AG08396 (cell line): ENCODE data around the gene CTNNA3.
"Not testable (repeated sequence)": the region's sequence is repeated elsewhere in the genome, so short reads cannot be mapped to it uniquely, and the experiment has no call there.

Experiments
- DNase-seq: peaks from one replicate; pipeline ENCODE4 v3.0.0; 2012; ENCODE audit warnings: low spot score, mixed read lengths

The CTNNA3 gene

GRCh38 chr10:67602268-67602950 lies 93.6 kb downstream of the CTNNA3 start:
- DNase-seq, result no peak

GRCh38 chr10:67599597-67599996 lies 96.4 kb downstream of the CTNNA3 start:
- DNase-seq, result no peak

DNA sequence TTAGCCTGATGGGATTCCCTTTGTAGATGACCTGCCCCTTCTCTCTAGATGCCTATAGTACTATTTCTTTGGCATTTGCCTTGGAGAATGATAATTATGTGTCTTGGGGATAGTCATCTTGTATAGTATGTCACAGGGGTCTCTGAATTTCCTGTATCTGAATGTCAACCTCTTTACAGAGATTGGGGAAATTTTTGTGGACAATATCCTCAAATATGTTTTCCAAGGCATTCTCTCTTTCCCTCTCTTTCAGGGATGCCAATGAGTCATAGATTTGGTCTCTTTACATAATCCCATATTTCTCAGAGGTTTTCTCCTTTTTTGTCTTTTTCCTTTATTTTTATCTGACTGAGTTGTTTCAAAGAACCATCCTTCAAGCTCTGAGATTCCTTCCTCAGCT lies 99.4 kb downstream of the CTNNA3 start:
- DNase-seq, result no peak

GRCh38 chr10:67587771-67588170 lies 108.2 kb downstream of the CTNNA3 start:
- no peak for DNase-seq

GRCh38 chr10:67575532-67575931 lies 120.5 kb downstream of the CTNNA3 start:
- no peak for DNase-seq

DNA sequence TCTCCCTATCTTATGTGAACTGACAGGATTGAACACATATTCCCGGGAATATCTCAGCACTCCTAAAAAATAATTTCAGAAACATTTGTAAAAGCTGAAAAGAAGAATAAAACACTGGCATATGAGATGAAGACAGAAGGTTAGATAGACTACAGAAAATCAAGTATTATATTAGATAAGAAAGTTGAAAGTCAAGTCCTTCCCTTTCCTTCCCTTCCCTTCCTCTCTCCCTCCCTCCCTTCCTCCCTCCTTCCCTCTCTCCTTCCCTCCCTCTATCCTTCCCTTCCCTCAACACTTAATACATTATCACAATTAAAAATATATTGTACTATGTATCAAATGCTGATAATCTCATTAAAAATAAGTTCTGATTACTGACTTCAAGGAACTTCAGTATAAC lies 122.5 kb downstream of the CTNNA3 start:
- no peak for DNase-seq

GRCh38 chr10:67571503-67571902 lies 124.5 kb downstream of the CTNNA3 start:
- no peak for DNase-seq

DNA sequence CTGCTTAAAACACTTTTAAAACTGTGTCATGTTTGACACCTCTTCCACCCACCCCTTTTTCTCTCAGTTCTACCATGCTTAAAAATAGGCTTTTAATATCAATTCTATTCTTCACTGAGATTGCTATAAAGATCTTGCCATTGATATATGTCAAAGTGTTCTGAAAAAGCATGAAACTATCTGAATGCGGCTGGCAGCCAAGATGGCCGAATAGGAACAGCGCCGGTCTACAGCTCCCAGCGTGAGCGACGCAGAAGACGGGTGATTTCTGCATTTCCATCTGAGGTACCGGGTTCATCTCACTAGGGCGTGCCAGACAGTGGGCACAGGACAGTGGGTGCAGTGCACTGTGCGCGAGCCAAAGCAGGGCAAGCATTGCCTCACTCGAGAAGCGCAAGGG lies 137.7 kb downstream of the CTNNA3 start:
- not testable (repeated sequence) for DNase-seq

- DNase-seq, result no peak
These were observed 142.7 kb downstream of the CTNNA3 start for GRCh38 chr10:67553254-67553653.

DNA sequence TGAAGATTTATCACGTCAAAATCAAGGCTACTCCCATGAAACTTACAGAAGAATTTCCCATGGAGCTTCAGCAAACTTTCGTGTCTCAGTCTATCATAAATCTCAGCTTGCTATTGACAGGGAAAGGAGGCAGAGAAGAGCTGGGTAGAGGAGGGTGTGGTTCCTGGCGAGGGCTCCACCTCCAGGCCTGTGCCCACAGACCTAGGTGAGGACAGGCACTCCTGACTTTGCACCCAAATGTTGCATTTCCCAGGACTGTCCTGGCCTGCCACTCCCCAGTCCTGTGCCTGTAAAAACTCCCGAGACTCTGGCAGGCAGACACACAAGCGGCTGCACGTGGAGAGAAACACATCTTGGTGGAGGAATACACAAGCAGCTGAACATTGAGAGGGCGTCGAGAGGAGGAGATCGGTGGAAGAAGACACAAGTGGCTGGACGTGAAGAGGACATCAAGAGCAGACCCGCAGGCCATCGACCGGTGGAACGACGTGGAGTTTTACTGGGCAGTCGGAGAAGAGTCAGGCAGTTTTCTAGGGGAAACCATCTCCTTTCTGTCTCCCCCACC lies 145.1 kb downstream of the CTNNA3 start:
- DNase-seq, result no peak

GRCh38 chr10:67550046-67550445 lies 145.9 kb downstream of the CTNNA3 start:
- no peak for DNase-seq

DNA sequence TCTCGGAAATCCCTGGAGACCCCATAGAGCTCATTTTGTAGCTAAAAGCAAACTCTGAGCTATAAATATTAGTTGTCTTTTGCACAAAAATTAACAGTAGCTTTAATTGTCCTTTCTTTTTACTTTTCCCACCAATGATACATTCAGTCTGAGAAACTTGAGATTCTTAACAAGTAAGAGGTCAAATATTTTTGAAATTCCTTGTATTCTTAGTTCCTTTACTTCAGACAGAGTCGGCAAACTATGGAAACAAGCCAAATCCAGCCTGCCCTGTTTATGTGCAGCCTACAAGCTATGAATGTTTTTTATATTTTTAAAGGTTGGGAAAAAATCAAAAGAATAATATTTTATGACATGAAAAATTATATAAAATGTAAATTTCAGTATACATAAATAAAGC lies 146.6 kb downstream of the CTNNA3 start:
- no peak for DNase-seq

DNA sequence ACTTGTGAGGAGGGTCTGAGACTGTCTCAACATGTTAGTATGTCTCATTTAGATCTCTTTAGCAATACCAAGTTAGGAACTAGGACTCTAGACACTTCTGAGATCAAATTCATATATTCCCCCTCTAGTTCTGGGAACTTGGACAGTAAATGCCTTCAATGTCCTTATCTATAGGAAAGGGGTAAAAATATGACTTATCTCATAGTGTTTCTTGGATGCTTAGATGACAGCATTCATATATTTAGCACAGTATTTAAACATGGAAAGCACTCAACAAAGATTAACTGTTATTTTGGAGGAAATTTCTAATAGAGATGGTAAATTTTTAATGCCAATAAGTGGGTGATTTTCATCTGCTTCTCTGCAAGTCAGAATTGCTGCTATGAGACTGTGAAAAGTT lies 154.6 kb downstream of the CTNNA3 start:
- DNase-seq, result no peak

DNA sequence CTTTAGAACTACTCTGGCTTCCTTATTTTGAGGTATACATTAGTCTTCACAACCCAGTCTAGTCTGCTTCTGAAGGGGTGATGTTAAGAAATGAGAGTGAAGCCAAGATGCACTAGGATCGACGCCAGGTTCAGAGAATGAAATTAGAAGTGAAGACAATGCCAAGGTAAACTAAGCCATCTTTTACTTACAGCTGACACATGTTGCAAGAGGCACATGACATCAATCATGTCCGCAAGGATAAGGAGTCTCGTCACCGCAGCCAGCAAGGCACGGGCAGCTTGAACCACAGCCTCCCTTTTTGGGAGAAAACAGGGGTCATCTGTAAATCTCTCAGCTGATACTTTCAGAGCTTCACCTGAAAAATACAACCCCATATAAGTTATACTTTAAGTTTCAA lies 156.7 kb downstream of the CTNNA3 start:
- DNase-seq, result no peak

DNA sequence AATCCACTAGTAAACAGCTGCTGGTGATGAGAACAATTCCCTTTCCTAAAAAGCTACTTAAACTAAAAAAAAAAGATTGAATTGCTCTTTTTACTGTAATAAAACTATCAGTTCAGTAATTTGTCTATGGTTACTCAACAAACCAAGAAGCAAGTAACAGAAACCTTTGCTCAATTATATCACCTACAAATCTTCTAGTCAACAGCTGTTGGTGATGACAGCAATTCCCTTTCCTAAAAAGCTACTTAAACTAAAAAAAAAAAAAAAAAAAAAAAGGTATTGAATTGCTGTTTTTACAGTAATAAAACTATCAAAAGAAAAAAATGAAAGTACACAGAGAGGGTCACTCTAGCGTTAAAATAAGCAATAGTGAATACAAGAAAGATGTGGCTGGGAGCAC lies 158.1 kb downstream of the CTNNA3 start:
- DNase-seq, result no peak

- no peak for DNase-seq
These were observed 162.6 kb downstream of the CTNNA3 start for GRCh38 chr10:67533376-67533775.

DNA sequence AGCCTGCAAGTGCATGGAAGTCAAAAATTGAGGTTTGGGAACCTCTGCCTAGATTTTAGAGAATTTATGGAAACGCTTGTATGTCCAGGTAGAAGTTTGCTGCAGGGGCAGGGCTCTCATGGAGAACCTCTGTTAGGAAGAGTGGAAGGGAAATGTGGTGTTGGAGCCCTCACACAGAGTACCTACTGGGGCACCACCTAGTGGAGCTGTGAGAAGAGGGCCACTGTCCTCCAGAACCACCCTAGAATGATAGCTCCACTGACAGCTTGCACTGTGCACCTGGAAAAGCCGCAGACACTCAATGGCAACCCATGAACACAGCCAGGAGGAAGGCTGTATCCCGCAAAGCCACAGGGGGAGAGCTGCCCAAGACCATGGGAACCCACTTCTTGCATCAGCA lies 165.0 kb downstream of the CTNNA3 start:
- DNase-seq, result not testable (repeated sequence)

DNA sequence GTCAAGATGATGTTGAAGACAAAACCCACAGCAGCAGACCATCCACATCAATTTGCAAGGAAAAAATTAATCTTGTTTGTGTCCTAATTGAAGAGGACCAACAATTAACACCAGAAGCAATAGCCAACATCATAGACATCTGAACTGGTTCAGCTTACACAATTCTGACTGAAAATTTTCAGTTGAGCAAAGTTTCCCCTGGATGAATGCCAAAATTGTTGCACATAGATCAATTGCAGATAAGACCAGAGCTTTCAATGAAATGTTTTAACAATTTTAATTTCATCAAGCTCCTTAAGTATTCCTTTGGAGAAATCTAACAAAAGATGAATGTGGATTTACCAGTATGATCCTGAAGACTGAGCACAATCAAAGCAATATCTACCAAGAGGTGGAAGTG lies 168.6 kb downstream of the CTNNA3 start:
- no peak for DNase-seq

DNA sequence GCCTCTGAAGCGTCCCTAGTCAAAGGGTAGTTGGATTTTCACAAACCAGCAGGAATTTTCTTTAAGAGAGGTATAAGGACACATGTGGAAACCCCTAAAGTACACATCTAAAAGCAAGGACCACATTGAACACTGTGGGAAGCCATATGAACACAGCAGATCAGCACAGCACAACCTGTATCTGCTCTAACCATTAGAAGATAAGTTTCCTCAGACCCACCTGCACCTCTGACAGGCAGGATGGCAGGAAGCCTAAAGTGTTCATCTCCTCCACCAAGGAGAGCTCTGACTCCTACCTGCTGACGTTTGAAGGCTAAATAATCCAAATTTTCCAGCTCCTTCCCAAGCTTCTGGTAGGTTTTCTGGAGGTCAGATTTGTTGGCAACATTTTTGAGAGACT lies 174.4 kb downstream of the CTNNA3 start:
- no peak for DNase-seq

- peak; percentile 30 for DNase-seq
These were observed 175.0 kb downstream of the CTNNA3 start for GRCh38 chr10:67520924-67521520.

DNA sequence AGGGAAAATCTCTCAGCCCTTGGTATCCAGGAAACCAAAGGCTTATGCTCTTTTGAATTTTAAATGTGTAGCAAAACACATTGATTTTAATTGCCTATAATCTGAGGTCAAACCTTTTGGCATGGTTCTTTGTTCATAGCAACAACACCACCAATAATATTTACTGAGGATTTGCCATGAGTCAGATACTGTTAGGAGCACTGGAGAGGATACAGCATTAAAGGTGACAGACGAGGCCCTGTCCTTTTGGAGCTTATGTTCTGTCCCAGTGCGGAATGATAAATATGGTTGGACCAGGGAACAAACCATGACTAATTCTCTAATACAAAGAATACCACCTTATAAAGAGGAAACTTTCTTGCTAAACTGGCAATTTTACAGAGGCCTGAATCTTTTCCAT lies 176.6 kb downstream of the CTNNA3 start:
- DNase-seq, result no peak

- no peak for DNase-seq
These were observed 177.2 kb downstream of the CTNNA3 start for GRCh38 chr10:67518756-67519155.

DNA sequence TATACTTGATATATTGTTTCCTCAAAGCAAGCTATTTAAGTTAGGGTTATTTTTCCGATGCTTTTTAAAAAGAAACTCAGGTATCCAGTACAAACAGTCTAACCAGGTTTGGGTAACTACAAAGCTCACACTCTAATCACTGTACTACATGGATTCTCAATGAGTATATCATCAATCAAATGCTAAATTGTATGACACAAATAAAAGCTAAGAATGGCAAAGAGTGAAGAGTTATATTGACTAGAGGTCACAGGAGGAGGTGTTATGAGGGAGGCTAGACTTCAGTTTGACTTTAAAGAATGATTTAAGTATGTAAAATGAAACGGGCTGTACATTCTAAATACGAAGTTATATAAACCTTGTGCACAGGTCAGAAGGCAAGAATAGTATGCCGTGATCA lies 178.0 kb downstream of the CTNNA3 start:
- no peak for DNase-seq

- no peak for DNase-seq
These were observed 189.3 kb downstream of the CTNNA3 start for GRCh38 chr10:67506757-67507091.
